HG03045 (cell line): ENCODE measurements around the gene RNASET2.
"Not testable (repeated sequence)": the region's sequence is repeated elsewhere in the genome, so short reads cannot be mapped to it uniquely, and the experiment has no call there.

Source experiments
- ATAC-seq: cut with Tn5 transposase; IDR thresholded peaks from one replicate; pipeline ENCODE4 v1.9.1; 2021; ENCODE audit warnings: mild to moderate bottlenecking, moderate library complexity; ENCODE audit not compliant: unreplicated experiment

The RNASET2 gene

GRCh38 chr6:166949528-166950442 lies 6.6 kb downstream of the RNASET2 start:
- ATAC-seq = no peak

- ATAC-seq = not testable (repeated sequence)
Measured at GRCh38 chr6:166948724-166949123, 7.6 kb downstream of the RNASET2 start.

GRCh38 chr6:166947251-166947650 lies 9.1 kb downstream of the RNASET2 start:
- ATAC-seq = no peak

- ATAC-seq = no peak
Measured at GRCh38 chr6:166946125-166946524, 10.2 kb downstream of the RNASET2 start.

- no peak for ATAC-seq
Measured at GRCh38 chr6:166944666-166945256, 11.6 kb downstream of the RNASET2 start.

- ATAC-seq = no peak
Measured at GRCh38 chr6:166942393-166943168, 13.8 kb downstream of the RNASET2 start.

- ATAC-seq = no peak
Measured at GRCh38 chr6:166940643-166941068, 15.7 kb downstream of the RNASET2 start.

GRCh38 chr6:166939894-166940293 lies 16.5 kb downstream of the RNASET2 start:
- no peak for ATAC-seq

GRCh38 chr6:166939345-166939744 lies 17.0 kb downstream of the RNASET2 start:
- ATAC-seq = no peak

- no peak for ATAC-seq
Measured at GRCh38 chr6:166938704-166939103, 17.6 kb downstream of the RNASET2 start.

- ATAC-seq = no peak
Measured at GRCh38 chr6:166938150-166938549, 18.2 kb downstream of the RNASET2 start.

GRCh38 chr6:166937746-166938145 lies 18.6 kb downstream of the RNASET2 start:
- no peak for ATAC-seq

- ATAC-seq = no peak
Measured at GRCh38 chr6:166936079-166936787, 20.1 kb downstream of the RNASET2 start.

- ATAC-seq = no peak
Measured at GRCh38 chr6:166935353-166935752, 21.0 kb downstream of the RNASET2 start.

- no peak for ATAC-seq
Measured at GRCh38 chr6:166934174-166934573, 22.2 kb downstream of the RNASET2 start.

- ATAC-seq = no peak
Measured at GRCh38 chr6:166933396-166933795, 23.0 kb downstream of the RNASET2 start.

- no peak for ATAC-seq
Measured at GRCh38 chr6:166932616-166933015, 23.7 kb downstream of the RNASET2 start.

- ATAC-seq = no peak
Measured at GRCh38 chr6:166932116-166932515, 24.2 kb downstream of the RNASET2 start.

GRCh38 chr6:166931426-166931970 lies 24.9 kb downstream of the RNASET2 start:
- ATAC-seq = no peak

- no peak for ATAC-seq
Measured at GRCh38 chr6:166930354-166930891, 25.9 kb downstream of the RNASET2 start.
